ENCODE data around the gene LAPTM5.

LAPTM5 gene

GRCh38 chr1:30786264-30786991, 28.9 kb upstream of the LAPTM5 start:
- no peak for DNase-seq

GRCh38 chr1:30785714-30786113, 28.1 kb upstream of the LAPTM5 start:
- no peak for DNase-seq

- DNase-seq = no peak
Measured at GRCh38 chr1:30785181-30785580, 27.6 kb upstream of the LAPTM5 start.

- no peak for DNase-seq
Measured at GRCh38 chr1:30783256-30783915, 25.8 kb upstream of the LAPTM5 start.

GRCh38 chr1:30782361-30783255, 25.0 kb upstream of the LAPTM5 start:
- peak; percentile 28 for DNase-seq

- no peak for DNase-seq
Measured at GRCh38 chr1:30781906-30782305, 24.3 kb upstream of the LAPTM5 start.

GRCh38 chr1:30780409-30780808, 22.8 kb upstream of the LAPTM5 start:
- DNase-seq = no peak

- peak; percentile 25 for DNase-seq
Measured at GRCh38 chr1:30779294-30780071, 21.9 kb upstream of the LAPTM5 start.

- no peak for DNase-seq
Measured at GRCh38 chr1:30778979-30779293, 21.4 kb upstream of the LAPTM5 start.

GRCh38 chr1:30778154-30778978, 20.8 kb upstream of the LAPTM5 start:
- peak; percentile 61 for DNase-seq

- DNase-seq = no peak
Measured at GRCh38 chr1:30777904-30778153, 20.3 kb upstream of the LAPTM5 start.

- no peak for DNase-seq
Measured at GRCh38 chr1:30777060-30777903, 19.7 kb upstream of the LAPTM5 start.

- DNase-seq = no peak
Measured at GRCh38 chr1:30776097-30777059, 18.8 kb upstream of the LAPTM5 start.

GRCh38 chr1:30775433-30775975, 17.9 kb upstream of the LAPTM5 start:
- DNase-seq = no peak

- no peak for DNase-seq
Measured at GRCh38 chr1:30774550-30775432, 17.2 kb upstream of the LAPTM5 start.

GRCh38 chr1:30773722-30774358, 16.3 kb upstream of the LAPTM5 start:
- DNase-seq = peak; percentile 59

- DNase-seq = no peak
Measured at GRCh38 chr1:30771005-30771404, 13.4 kb upstream of the LAPTM5 start.

- no peak for DNase-seq
Measured at GRCh38 chr1:30770150-30770549, 12.6 kb upstream of the LAPTM5 start.
